DMS53 treated with DMSO at 0.1 percent for 48 hours (cell line): ENCODE data around the gene PEF1.

Source experiments
- DNase-seq: peaks from one replicate; lab custom pipeline; 2025; ENCODE audit not compliant: unreplicated experiment; lab: John Stamatoyannopoulos, UW

Gene PEF1

GRCh38 chr1:31655104-31655503 is 10.4 kb upstream of the PEF1 start:
- no peak for DNase-seq

DNA sequence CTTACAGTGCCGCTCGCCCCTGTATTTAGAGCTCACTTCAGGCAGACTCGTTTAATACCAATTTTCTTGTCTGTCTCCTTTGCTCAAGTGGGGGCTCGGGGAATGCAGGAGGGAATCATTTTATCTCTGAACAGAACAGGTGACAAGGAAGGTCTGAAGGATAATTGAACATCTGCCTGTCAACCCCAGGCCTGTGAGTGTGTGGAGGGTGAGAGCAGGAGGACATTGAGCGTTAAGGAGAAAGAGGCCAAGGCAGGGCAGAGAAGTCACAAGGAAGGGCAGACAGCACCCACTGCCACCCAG is 9.7 kb upstream of the PEF1 start:
- DNase-seq: no peak

DNA sequence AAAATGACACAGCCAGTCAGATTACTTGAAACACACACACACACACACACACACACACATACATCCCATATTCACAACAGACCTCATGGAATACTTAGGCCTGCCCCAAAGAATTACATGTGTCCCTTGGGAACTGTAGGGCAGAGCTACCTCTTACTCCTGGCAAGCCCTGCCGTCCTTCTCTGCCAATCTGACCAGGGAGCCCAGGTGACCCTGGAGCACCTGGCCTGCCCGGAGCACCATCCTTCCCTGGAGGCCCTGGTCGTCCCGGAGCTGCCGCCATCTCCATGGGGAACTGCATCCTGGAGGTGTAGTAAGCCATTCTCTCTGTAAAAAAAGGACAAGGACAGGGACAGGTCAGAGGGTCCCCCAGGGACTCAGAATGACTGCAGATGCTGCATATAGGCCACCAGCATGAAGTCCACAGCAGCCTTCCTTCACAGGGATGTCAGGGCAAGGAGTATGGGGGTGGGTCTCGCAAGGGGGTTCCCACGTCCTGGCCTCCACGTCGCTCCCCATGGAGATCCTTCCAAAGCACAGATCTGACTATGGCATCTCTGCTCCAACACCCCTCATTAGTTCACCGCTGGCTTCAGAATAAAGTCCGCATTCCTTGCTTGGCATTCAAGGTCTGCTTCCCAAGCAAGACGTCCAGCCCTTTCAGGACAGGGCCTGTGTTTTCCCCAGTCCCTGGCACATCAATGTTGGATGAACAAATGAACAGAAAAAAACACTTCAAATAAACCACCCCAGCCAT is 9.2 kb upstream of the PEF1 start:
- no peak for DNase-seq

DNA sequence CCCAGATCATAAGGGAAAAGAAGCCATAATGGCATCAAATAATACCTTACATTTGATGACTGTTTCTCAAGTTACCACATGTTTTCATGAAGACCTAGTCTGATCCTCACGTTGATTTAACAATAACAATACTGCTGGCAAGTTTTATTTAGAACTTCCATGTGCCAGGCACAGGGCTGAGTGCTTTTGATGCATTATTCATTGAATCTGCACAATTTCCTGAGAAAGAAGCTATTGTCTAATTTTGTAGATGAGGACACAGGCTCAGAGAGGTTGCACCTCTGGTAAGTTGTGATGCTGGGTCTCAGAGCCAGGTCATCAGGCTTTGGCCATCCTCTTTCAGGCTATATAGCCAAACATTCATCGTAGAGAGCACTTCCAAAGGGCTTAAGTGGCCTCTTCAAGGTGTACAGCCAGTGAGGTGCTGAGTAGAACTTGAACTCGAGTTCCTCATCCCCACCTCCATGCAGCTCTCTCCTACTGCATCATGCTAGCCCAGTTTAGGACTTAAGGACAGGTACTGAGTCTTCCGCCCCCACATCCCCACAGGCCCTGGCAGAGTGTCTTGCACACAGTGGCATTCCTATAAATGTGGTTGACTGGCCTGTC is 8.3 kb upstream of the PEF1 start:
- no peak for DNase-seq

GRCh38 chr1:31651766-31652165 is 7.1 kb upstream of the PEF1 start:
- DNase-seq: peak; percentile 37

GRCh38 chr1:31651089-31651420 is 6.4 kb upstream of the PEF1 start:
- no peak for DNase-seq

GRCh38 chr1:31650161-31651088 is 5.7 kb upstream of the PEF1 start:
- DNase-seq: no peak

- no peak for DNase-seq
Measured at GRCh38 chr1:31648641-31649357, 4.1 kb upstream of the PEF1 start.

DNA sequence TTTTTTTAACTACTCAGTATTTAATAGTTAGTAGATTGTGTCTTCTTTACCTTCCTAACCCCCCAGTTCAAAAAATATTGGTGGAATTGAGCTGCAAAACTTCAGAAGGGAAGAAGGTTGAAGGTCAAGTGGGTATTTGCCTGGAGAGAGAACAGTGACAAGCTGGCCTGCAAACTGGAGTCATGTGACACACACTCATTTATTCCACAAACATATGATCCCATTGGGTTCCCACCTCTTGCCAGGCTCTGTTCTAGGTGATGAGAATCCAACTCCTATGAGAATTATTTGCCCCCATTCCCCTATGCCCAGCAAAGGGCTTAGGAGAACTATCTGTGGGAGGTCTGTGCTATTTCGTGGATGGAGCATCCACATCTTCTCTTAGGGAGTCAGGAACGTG is 3.5 kb upstream of the PEF1 start:
- DNase-seq: peak; percentile 26

DNA sequence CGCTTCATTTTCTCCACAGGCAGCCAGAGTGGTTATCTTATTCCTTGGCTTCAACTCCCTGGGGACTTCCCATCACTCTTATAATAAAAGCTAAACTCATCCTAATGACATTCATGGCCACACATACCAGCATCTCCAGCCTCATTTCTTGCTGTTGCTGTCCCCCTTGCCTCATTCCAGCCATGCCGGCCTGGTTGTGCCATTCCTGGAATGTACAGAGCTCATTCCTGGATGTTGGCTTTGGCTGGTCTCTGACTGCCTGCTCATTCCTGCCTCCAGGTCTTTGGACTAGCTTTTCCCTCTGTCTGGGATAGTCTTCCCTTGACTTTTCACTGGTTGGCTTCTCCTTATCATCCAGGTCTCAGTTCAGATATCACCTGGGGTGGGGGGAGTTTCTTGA is 2.4 kb upstream of the PEF1 start:
- no peak for DNase-seq

DNA sequence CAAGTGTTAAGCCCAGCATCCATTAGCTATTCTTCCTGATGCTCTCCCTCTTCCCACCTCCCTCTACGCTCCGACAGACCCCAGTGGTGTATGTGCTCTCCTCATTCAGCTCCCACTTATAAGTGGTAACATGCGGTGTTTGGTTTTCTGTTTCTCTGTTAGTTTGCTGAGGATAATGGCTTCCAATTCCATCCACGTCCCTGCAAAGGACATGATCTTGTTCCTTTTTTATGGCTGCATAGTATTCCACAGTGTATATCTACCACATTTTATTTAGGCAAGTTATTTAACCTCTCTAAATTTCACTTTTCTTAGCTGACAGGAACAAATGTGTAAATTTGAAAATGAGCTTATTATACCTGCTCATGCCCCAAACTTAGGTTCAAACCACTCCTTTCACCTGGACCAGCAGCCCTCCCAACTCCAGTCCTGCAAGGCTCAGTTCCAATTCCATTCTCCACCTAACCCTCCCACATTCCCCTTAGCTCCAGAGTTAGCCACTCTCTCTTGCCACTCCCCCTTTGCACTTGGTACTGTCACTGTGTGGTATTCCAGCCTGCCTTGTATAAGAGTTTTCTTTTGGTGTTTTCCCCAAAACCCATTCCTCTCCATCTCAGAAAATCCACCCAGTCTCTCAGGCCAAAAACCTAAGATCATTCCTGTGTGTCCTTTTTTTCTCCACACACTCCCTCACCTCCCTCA is 1.7 kb upstream of the PEF1 start:
- no peak for DNase-seq

- DNase-seq: no peak
Measured at GRCh38 chr1:31645274-31645568, 545 bp upstream of the PEF1 start.

GRCh38 chr1:31643976-31644559 is 608 bp downstream of the PEF1 start:
- peak; percentile 38 for DNase-seq

- DNase-seq: no peak
Measured at GRCh38 chr1:31642897-31643296, 1.8 kb downstream of the PEF1 start.

DNA sequence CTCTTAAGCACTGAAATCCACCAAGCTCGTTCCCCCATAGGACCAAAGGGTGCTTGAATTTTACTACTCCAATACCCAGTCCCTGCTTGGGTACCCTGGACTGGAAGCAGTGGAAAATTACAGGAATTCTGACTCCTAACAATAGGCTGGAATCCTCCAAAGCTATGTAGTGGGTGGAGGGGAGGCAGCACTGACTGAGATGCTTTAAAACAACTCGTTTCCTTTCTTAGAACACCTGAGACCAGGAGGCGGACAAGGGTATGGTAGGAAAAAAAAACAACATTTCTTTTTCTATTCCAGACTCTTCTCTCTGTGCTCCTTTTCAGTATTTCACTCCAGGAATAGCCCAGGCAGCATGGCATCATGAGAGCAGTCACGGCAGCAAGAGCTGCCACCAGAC is 2.3 kb downstream of the PEF1 start:
- DNase-seq: no peak

GRCh38 chr1:31640964-31641363 is 3.7 kb downstream of the PEF1 start:
- DNase-seq: no peak

DNA sequence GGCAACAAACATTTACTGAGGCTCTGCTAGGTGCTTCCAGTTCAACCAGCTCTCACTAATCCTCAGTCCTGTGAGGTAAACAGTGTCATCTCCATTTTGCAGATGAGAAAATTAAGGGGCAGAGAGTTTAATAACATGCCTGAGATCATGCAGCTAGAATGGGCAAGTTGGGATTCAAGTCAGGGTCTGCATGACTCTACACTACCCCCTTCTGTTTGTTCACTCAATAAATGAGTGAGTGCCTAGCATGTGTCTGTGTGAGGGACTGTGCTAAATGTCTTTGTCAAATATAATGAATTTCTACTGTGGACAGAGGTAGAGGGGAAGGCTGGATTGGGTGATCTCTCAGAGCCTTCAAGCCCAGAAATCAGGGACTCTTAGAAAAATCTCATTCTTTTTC is 4.5 kb downstream of the PEF1 start:
- no peak for DNase-seq

DNA sequence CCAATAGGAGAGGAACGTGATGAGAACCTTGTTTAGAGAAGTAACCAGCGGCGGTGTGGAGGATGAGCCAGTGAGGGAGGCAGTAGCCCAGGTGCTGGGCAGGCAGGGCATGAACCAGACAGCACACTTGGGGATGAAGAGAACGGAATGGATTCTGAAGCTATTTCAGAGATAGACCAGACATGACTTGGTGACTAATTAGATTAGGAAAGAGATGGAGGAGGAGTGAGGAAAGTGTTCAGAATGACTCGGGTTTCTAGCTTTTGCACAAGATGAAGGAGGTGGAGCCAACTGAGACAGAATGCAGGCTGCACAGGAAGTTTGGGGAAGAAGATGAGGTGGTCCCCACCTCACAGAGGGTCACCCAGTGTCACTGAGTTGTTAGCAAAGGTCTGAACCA is 5.1 kb downstream of the PEF1 start:
- no peak for DNase-seq

DNA sequence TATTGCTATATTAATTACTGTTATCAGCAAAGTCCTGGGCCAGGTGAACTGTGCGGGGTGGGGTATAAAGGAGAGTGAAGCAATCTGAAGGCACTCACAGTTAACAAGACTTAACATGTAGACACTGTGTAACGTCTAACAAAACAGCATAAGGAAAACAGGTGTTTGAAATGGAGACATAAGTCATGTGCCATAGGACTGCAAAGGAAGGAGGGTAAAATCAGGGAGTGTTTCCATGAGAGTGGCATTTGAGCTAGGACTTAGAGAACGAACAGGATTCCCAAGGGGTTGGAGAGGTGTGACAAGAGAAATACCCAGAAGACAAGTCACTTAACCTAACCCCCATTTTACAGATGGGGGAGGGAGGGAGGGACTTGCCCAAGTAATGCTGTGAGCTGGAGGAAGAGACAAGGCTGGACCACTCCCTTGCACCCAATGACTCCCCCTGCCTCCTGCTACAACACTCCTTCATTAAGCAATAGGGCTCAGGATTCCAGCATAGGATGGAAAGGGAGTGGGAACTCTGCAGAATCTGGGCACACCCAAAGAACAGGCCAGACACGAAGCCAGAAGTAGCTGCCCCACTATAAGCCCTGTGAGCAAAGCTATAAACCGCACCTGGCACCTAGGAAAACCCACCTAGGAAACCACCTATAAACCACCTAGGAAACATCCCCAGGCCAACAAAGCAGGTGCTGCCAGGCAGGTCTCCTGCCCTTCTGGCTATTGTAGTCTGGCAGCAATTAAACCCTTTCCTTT is 6.6 kb downstream of the PEF1 start:
- DNase-seq: no peak

DNA sequence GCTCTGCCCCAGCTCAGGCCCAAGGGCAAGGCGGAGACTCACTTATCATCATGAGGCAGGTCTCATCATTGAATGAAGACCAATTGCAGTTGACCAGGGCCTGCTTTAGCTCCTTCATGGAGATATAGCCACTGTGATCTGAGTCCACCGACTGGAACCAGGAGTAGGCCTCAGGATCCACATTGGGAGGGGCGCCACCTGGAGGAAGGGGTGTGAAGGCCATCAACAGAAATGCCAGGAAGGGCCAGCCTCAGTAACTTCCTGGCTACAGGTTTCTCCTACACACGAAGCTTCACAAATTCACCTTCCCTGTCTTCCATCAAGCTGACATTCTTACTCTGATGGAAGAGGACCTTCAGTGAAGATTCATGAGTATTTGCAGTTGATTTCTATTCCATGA is 11.6 kb downstream of the PEF1 start:
- DNase-seq: peak; percentile 38
